A673 (cell line): ENCODE measurements around the gene THSD8.

Experiments
- CTCF ChIP-seq: fragments of 300-800, 200-600 bp; sonication (generic); conservative IDR thresholded peaks from 2 replicates; pipeline ENCODE4 v1.5.1; 2017; ENCODE audit warnings: low read depth, mild to moderate bottlenecking, antibody characterized with exemption, low read length, moderate library complexity, mixed read lengths
- EZH2 ChIP-seq: fragments of 200-600 bp; sonication (generic); IDR thresholded peaks from 2 replicates; pipeline ENCODE4 v1.6.1; 2017; ENCODE audit warnings: borderline replicate concordance, low read depth, mild to moderate bottlenecking, mixed read lengths, antibody characterized with exemption, low read length; ENCODE audit not compliant: poor library complexity, severe bottlenecking

DNA sequence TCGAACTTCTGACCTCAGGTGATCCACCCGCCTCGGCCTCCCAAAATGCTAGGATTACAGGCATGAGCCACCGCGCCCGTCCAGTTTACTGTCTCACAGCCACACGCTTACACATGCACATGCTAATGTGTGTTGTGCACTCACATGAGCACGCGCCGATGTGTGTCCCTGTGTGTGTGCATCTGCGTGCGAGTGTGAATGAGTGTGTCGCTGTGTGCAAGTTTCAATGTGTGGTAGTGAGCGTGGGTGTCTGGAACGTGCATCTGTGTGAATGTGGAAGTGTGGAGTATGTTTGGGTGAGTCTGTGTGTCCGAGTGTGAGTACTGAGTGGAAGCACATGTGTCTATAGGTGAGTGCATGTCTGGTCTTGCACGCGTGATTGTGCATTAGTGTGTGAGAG lies 40.6 kb downstream of the THSD8 start:
- TF ChIP-seq CTCF = no peak
- TF ChIP-seq EZH2 = no peak
